ENCODE data around the gene WDR83.
"Not testable (repeated sequence)": the region's sequence is repeated elsewhere in the genome, so short reads cannot be mapped to it uniquely, and the experiment has no call there.

The WDR83 gene

DNA sequence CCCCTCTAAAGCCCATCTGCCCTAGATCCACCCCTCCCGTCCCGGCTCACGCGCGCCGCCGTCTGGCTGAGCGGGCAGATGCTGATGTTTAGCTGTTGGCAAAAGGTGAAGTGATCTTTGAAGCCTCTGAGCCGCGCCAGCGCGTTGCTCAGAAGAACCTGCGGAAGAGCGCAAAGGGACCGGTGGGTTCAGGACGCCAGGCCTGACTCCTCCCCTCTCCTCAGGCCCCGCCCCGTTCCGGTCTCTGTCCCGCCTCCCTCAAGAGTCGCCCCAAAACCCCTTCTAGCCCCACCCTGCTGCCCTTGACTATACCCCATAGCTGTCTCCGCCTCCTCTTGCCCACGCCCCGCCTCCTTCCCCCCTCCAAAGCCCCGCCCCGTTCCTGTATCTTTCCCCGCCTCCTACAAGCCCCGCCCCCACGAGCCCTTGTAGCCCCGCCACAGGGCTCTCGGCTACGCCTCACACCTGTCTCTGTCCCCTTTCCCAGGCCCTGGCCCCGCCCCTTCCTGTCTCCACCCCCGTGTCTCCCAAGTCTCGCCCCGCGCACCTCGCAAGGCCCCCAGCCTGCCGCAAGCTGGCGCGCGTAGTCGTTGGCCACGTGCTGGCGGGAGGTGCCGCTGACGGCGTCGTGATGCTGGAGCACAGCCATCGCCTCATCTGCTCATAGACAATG lies 9.6 kb upstream of the WDR83 start:
- no peak for DNase-seq (ENCODE audit: low read depth in 2 of 2)

DNA sequence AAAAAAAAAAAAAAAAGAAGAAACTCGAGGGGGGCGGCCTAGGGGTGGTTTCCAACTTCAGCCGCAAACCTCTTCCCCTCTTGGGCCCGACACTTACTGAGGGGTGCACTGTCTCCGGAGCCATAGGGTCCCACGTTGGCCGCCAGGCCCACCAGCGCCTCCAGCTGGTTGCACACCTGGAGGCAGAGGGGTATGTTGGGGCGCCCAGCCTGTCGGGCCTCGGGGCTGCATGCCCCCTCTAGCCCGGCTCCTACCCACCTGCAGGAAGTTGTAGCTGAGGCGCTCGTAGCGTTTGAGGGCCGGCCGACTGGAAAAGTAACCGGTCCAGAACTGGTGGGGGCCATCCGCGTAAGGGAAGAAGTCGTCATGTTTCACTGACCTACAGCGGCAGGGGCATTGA lies 8.6 kb upstream of the WDR83 start:
- DNase-seq (ENCODE audit: low read depth in 2 of 2): no peak

DNA sequence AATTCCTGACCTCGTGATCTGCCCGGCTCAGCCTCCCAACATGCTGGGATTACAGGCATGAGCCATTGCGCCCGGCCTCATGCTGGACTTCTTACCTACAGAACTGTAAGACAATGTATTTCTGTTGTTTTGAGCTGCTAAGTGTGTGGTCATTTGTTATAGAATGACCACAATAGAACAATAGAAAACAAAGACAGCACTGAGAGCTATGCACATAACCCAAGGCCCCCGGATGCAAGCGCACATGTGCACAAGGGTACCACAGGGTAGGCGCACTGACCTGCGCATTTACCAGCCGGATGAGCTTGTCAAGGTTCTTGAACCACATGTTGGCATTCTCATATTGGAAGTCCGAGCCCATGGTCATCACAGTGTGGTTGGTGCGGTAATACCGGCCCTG lies 5.6 kb upstream of the WDR83 start:
- no peak for DNase-seq (ENCODE audit: low read depth in 2 of 2)

DNA sequence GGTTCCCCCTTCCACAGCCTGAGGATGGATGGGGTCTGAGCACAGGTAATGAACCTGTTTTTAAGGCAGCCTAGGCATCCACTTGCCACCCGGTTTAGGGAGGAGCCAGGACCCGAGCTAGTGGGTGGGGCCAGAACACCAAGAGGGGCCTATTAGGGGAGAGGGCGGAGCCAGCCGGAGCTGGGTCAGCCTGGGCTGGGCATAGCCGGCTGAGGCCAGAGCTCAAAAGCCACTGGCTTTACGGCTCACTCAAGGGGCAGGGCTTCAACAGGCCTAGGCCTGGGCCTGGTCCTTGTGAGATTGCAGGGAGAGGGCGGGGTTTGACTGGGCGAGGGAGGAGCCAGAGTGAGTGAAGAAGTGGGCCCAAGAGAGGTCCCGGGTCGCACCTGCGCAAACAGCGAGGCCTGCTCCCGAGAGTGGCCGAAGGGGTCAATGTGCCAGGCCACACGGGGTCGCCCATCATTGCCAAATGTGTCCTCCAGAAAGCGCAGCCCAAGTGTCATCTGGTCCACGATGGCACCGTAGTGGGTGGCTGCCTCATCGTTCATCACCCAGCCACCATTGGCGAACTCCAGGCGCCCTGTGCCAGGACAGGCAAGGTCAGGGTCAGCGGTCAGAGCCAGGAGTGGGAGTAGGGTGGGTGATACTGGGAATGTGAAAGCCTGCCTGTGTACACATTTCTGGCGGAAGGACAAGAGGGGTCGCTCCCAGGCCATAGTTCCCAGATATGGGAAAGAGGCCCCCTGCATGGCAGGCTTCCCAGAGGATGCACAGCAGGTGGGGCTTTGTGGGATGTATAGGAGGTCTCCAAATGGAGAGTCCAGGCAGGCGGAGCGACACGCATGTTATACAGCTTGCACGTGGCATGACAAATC lies 2.0 kb upstream of the WDR83 start:
- no peak for DNase-seq (ENCODE audit: low read depth in 2 of 2)

DNA sequence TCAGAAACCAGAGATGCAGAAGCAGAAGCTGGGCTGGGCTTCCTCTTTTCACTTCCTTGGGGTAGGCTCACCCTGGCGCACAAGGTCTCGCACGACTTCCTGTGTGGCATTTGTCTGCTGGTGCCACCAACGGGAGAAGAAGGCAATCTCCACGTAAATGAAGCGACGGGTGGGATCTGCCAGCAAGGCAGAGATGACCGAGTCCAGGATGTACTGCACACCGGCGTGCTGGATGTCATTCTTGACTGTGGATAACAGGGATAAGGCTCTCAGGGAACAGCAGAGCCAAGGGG lies 1.4 kb upstream of the WDR83 start:
- DNase-seq (ENCODE audit: low read depth in 2 of 2): peak; percentile 20 to 34

DNA sequence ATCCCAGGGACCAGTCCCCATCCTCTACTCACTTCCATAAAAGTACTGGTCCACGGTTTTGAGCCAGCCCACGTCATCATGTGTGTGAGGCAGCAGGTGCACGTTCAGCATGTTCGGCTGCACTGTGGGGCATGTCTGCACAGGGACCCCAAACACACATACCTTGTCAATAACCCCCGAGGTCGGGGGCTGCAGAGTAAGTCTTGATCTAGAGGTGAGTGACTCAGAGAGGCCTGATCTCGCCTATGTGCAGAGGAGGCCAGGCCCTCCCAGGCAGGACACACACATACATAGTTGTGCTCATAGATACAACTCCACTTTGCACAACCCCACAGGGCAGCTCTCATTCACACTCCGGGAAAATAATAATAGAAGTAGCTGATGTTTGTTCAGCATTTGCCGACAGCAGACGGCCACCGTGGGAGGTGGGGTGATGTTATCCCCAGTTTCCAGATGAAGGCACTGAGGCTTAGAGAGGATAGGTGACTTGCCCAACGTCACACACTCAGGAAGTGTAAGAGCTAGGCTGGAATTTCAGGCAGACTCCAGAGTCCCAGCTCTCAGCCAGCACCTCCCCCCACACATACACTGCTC lies 839 bp upstream of the WDR83 start:
- DNase-seq (ENCODE audit: low read depth in 2 of 2): no peak

DNA sequence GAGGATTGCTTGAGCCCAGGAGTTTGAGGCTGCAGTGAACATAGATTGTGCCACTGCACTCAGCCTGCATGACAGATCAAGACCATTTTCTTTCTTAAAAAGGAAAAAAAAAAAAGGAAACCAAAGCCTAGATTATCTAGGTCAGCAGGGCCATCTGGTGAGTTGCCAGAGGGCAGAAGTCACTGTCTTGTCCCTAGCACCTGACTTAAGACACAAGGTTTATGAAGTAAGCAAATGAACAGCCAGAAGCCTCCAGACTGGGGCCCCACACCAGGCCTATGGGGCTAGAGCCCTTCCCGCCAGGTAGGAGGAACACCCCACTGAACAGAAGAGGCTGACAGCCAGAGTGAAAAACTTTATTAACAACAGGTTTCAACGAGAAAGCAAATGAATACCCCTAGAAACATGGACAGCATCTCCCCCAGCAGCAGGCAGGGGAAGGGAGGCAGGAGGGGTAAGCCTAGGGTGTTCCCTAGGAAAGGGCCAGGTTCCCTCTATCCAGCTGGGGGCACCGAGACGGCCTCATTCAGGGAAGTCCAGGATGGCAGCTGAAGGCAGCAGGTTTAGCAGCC lies 1.2 kb downstream of the WDR83 start:
- no peak for DNase-seq (ENCODE audit: low read depth in 2 of 2)

DNA sequence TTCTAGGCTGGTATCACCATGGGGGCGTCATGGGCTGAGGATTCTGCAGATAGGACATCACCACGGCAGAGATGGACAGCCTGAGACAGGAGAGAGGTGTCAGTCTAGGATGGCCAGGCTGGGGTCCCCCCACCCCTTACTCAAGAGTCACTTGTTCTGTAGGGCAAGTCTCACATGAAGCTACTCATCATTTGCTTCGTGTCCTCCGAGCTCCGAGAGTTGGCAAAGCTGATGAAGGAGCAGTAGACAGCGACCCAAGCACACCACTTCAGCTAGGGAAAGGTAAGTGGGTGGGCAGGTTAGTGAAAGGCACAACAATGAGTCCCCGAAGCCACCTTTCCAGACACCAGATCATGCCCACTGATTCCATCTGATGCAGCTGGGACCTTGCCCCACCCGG lies 1.7 kb downstream of the WDR83 start:
- no peak for DNase-seq (ENCODE audit: low read depth in 2 of 2)

DNA sequence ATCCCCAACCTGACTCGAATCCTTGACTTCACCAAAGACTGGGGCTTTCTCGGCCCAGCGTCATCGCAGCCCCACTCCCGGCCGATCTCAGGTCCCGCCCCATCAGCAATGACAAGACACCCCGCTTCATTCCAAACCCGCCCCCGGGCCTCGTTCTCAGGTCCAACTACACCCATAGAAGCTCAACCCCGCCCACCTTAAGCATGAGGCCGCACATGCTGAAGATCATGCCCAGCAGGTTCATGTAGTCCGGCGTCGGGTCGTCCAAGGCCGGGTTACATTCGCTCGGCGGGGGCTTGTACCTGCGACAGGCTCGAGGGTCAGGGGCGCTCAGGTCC lies 2.3 kb downstream of the WDR83 start:
- peak; percentile 55 to 61 for DNase-seq (ENCODE audit: low read depth in 2 of 2)

DNA sequence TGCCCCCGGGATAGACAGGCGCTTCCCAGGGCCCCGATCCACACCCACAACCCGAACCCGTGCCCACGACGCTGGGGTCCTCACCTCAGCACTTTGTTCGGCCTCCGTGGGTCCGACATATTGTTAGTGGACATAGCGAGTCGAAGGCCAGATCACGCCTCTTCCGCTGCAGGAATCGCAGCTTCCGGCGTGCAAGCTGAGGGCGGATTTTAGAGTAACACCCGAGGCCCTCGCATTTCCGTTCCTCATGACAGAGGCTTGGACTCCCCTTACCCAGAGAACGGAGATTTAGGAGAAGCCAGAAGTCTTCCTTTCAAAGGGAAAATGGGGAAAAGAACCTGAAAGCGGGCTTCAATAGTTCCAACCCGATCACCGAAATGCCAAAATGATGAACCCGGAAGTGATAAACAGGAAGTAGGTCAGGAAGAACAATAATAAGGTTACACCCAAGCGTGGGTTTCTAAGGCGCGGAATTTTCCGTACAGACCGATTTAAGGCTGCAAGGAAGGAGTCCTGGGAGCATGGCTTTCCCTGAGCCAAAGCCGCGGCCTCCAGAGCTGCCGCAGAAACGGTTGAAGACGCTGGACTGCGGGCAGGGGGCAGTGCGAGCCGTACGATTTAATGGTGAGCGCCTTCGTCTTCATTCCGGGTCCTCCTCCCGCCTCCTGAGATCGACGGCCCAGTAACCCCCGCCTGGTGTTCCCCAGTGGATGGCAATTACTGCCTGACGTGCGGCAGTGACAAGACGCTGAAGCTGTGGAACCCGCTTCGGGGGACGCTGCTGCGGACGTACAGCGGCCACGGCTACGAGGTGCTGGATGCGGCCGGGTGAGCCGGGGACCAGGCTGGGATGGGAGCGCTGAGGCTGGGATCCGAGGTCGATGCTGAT lies 2.9 kb downstream of the WDR83 start:
- DNase-seq (ENCODE audit: low read depth in 2 of 2): peak; percentile 56 to 67

DNA sequence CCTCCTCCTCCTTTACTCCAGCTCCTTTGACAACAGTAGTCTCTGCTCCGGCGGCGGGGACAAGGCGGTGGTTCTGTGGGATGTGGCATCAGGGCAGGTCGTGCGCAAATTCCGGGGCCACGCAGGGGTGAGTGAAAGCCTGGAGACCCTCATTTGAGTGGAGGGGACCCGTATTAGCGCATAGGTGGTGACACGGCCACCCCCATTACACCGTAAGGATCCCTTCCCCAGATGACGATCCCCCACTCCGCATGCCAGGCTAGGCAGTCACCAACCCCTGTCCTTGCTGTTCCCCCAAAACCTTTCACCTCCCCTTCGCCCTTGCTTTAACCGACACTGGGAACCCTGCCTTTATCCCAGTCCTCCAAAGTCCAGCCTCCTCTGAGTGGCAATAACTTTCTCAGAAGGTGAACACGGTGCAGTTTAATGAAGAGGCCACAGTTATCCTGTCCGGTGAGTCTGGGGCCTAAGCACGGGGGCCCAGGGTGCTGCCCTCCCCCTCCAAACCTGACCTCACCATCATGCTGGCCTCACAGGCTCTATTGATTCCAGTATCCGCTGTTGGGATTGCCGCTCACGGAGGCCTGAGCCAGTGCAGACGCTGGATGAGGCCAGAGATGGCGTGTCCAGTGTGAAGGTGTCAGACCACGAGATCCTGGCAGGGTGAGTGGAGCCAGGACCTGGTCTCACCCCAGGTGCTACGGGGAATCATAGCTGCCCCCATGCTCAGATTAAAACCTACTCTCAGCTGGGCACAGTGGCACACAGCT lies 3.7 kb downstream of the WDR83 start:
- DNase-seq (ENCODE audit: low read depth in 2 of 2): no peak

DNA sequence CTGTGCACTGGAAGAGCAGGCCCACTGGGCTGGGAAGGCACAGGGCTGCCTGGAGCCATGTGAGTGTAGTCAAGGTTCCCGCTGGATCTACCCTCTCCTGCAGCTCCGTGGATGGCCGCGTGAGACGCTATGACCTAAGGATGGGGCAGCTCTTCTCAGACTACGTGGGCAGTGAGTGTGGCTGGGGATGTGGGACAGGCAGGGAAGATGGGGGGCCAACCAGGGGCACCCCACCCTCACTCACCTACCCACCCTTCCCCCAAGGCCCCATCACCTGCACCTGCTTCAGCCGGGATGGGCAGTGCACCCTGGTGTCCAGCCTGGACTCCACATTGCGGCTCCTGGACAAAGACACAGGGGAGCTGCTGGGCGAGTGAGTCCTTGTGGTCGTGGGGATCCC lies 6.1 kb downstream of the WDR83 start:
- DNase-seq (ENCODE audit: low read depth in 2 of 2): no peak

DNA sequence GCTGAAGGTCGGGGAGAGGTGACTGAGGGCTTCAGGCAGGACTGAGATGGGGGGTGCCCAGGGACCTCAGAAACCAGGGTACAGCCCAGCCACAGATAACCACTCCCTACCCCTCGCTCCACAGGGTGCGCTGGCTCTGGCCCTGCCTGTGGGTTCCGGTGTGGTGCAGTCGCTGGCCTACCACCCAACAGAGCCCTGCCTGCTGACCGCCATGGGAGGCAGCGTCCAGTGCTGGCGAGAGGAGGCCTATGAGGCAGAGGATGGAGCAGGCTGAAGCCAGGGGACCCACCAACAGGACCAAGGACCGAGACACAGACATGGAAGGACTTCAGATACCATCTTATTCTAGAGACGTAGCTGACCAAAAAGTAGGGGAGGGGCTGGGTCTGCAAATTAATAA lies 8.8 kb downstream of the WDR83 start:
- no peak for DNase-seq (ENCODE audit: low read depth in 2 of 2)

DNA sequence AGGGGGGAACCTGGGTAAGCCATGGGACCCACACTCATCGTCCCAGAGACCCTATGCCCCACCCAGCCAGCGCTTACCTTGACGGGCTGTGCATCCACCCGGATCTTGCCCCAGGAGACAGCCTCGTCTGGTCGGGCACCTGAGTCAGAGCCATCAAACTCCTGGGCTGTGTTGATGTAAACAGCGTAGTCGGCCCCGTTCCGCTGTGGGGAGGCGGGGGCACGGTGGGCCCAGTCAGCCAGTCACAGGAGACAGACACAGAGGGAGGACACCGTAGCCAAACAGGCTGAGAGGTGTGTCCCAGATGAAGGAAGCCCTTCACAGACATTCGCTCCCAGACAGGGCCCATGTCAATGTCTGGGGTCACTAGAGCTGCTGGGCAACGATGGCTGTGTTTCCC lies 9.3 kb downstream of the WDR83 start:
- DNase-seq (ENCODE audit: low read depth in 2 of 2): no peak

DNA sequence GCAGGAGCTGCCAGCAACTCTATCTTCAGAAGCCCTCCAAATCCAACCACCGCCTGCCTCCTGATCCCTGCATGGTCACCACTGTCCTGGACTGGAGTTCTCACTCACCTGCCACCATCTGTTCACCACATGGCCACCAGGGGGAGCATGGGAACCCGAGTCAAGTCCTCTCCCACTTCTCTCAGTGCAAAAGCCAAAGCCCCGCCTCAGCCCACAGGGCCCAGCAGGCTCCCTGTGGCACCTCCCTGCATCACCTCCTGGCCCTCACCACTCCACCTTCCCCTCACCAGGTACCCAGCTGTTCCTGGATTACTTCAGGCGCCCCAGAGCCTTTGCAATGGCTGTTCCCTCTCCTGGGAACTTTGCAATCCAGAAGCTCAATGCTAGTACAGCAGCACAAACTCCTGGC lies 9.8 kb downstream of the WDR83 start:
- peak; percentile 67 to 73 for DNase-seq (ENCODE audit: low read depth in 2 of 2)

DNA sequence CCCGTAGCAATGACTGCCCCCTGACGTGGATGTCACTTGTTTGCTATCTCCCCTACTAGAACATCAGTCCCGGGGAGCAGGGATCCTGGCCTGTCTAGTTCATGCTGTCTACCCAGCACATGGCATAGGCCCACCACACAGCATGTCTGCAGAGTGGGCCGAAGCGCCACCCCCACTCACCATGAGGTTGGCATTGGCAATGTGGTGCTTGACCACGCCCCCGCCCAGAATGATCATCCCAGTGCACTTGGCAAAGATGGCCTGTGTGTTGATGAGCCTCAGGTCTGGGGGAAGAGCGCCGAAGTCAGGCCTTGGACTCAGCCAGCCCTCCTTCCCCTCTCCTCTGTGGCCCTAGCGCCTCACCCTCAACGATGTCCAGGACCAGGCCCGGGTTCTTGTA lies 10.3 kb downstream of the WDR83 start:
- no peak for DNase-seq (ENCODE audit: low read depth in 2 of 2)

DNA sequence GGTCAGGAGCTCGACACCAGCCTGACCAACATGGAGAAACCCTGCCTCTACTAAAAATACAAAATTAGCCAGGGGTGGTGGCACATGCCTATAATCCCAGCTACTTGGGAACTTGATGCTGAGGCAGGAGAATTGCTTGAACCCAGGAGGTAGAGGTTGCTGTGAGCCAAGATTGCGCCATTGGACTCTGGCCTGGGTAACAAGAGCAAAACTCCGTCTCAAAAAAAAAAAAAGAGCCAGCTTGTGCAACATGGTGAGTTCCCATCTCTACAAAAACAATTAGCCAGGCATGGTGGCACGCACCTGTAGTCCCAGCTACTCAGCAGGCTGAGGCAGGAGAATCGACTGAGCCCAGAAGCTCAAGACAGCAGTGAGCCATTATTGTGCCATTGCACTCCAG lies 11.4 kb downstream of the WDR83 start:
- not testable (repeated sequence) for DNase-seq (ENCODE audit: low read depth in 2 of 2)

DNA sequence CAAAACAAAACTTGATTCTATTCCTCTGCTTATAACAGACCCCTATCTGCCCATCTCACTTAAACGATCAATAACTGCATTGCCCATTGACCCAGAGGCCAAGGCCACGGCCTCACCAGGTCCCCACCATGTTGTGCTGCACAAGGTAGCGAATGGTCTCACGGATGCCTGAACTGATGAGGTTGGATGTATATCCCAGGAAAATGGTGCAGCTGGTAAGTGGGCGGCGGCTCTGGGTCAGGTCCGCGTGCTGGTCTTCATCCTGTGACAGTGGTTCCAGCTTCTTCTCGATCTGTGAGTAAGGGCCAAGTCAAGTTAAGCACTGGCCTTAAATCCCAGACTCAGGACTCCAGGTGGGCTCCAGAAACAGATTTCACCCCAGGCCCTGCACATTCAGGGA lies 13.4 kb downstream of the WDR83 start:
- DNase-seq (ENCODE audit: low read depth in 2 of 2): no peak

DNA sequence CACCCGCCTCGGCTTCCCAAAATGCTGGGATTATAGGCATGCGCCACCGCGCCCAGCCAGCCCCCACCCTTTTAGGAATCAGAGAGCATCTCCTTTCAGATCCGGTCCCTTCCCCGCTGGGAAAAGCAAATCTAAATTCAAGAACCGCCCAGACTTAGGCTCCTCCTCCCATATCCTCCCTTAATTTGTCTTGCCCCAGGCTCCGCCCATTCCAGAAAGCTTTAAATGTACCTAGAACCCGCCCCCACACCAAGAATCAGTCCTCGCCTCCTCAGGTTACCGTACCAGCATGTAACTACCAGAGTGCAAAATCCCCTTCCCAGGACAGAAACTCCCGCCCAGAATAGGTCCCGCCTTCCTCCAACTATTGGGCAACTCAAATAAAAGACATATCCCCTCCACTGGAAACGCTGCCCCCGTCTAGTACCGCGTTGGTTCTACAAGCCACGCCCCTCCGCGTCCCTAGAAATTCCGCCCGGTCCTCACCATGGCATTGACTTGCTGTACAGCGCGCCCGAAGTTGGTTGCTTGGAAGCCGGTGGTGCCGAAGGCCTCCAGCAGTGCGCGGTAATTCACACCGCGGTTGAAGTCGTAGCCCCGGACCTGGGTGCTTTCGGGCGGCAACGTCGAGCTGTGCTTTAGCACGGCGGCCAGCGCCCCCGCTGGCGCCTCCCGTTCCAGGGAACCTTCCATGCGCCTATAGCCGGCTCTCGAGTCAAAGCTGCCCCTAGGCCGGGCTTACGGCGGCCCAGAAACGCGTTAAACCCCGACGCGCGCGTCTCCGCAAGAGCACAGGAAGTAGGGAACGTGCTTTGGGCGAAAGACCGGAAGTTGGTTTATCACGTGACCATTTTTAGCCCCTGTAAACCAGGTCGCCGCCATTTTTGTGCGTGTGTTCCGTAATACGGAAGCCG lies 14.7 kb downstream of the WDR83 start, which contains the start of gene DHPS:
DHPS (minus strand) TSS at position 807 of the 914 bp plus-strand sequence; CDS start at position 693, 114 bp downstream.
- DNase-seq (ENCODE audit: low read depth in 2 of 2): peak; percentile 84 to 91

DNA sequence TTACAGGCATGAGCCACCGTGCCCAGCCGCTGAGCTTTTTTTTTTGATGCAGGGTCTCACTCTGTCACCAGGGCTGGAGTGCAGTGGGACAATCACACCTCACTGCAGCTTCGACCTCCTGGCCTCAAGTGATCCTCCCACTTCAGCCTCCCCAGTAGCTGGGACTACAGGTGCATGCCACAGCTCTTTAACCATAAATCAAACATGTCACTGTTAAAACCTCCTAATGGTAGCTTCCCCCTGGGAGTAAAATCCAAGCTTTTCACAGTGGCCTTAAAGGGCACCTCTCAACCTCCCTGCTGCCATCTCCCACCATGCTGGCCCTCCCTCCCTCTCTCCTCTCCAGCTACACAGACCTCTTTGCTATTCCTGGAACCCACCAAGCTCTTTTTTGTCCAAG lies 19.2 kb downstream of the WDR83 start:
- no peak for DNase-seq (ENCODE audit: low read depth in 2 of 2)

Measured in stimulated activated CD8-positive, alpha-beta memory T cell treated with anti-CD3 and anti-CD28 coated beads, Interleukin-7, amount 100 ng/mL, for 4 hours (primary cell).